Measurements from ENCODE around the gene NSD1. TPM values are rescaled to one million over a fixed set of nuclear protein-coding genes. Genes with fewer than 3 reads are reported as not detected.

Gene NSD1, protein sequence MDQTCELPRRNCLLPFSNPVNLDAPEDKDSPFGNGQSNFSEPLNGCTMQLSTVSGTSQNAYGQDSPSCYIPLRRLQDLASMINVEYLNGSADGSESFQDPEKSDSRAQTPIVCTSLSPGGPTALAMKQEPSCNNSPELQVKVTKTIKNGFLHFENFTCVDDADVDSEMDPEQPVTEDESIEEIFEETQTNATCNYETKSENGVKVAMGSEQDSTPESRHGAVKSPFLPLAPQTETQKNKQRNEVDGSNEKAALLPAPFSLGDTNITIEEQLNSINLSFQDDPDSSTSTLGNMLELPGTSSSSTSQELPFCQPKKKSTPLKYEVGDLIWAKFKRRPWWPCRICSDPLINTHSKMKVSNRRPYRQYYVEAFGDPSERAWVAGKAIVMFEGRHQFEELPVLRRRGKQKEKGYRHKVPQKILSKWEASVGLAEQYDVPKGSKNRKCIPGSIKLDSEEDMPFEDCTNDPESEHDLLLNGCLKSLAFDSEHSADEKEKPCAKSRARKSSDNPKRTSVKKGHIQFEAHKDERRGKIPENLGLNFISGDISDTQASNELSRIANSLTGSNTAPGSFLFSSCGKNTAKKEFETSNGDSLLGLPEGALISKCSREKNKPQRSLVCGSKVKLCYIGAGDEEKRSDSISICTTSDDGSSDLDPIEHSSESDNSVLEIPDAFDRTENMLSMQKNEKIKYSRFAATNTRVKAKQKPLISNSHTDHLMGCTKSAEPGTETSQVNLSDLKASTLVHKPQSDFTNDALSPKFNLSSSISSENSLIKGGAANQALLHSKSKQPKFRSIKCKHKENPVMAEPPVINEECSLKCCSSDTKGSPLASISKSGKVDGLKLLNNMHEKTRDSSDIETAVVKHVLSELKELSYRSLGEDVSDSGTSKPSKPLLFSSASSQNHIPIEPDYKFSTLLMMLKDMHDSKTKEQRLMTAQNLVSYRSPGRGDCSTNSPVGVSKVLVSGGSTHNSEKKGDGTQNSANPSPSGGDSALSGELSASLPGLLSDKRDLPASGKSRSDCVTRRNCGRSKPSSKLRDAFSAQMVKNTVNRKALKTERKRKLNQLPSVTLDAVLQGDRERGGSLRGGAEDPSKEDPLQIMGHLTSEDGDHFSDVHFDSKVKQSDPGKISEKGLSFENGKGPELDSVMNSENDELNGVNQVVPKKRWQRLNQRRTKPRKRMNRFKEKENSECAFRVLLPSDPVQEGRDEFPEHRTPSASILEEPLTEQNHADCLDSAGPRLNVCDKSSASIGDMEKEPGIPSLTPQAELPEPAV (N-terminal part only)
- 10 to 100 TPM; 91.8 to 98.4 TPM for total RNA-seq

DNA sequence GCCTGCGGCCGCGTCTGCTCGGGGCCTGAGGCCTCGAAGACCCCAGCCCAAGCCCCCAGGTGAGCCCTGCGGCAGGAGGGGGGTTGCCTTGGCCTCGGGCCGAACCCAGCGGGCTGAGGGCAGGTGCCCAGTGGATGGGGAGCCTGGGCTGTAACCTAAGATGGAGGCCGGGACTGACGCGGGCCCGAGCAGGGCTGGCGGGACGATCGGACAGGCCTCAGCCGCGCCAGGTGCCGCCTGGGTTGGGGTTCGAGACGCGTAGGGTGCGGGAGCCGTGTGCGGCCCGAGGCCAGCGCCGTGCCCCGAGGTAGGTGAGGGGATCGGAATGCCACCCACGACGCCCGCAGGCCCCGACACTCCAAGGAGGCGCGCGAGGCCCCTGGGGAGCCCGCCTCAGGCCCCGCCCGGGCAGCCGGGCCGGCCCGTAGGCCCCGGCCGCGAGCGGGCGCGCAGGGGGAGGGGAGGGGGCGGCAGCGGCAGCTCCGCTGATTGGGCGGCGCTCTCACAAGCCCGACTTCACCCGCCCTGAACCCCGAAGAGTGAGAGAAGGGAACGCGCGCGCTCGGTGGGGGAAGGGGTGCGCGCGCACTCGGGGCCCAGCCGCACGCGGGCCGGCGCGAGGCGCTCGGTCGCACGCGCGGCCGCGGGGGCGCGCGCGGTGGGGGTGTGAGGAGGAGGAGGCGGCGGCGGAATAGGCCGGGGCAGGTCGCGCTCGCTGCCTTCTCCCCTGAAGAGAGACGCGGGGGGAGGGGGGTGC, at the start of gene NSD1:
Gene NSD1, plus strand, starts transcription at position 678 of the 757 bp plus-strand sequence. CDS start 1,331 bp downstream, outside the sequence.
- ATAC-seq (peak; percentile 71), DNase-seq (peak; percentile 91)
- Mint-ChIP-seq H3K9me3 (ENCODE audit: insufficient read depth) (no peaks in the 10 kb centered on the region), H3K27me3 (ENCODE audit: low read depth) (no peaks in the 10 kb centered on the region), H3K27ac (peak within 1 kb of the TSS; percentile 89), H3K36me3 (ENCODE audit: low read depth) (peaks cover 31% of the 10 kb centered on the region), H3K4me3 (peak within 1 kb of the TSS; percentile 92), H3K4me1 (ENCODE audit: low read depth) (peaks cover 51% of the 10 kb centered on the region)
- POLR2A ChIA-PET: interaction anchor here (0.7 to 1.4 kb wide), 4 partner anchors 18 to 166 kb away, joined by 3 to 5 read pairs (median 4); no protein-coding TSS in a partner anchor
- CTCF ChIA-PET: interaction anchor here (1.1 to 5.2 kb wide), 2 partner anchors 20 to 175 kb away, joined by 3 to 43 read pairs; no protein-coding TSS in a partner anchor

DNA sequence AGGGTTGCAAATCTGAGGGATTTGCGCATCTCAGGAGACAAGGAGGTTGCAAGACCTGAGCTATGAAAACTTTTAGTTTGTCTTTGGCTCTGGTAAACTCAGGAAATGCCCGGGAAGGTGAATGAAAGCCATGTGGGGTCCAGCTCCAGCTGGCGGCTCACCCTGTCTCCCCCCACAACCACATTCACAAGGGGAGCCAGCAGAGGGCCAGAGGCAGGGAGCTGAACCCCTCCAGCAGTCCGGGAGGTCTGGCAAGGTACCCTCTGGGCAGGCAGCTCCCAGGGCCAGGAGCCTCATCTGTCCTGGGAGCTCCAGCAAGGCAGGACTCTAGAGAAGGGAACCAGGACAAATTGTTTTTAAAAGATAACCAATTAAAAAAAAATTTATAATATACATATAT, 49.4 kb upstream of the NSD1 start:
- ChIA-PET POLR2A (no interaction called here), CTCF (interaction anchor here (0.9 to 8.8 kb wide), 2 partner anchors 13 to 28 kb away, joined by 4 to 70 read pairs; no protein-coding TSS in a partner anchor)
- peaks cover 4% of the 10 kb centered on the region for H3K4me1 Mint-ChIP-seq (ENCODE audit: low read depth)
- H3K27ac Mint-ChIP-seq: no peak overlapping the region
- H3K36me3 Mint-ChIP-seq (ENCODE audit: low read depth): no peaks in the 10 kb centered on the region
- DNase-seq (no peak), ATAC-seq (no peak)
- no peak overlapping the region for H3K4me3 Mint-ChIP-seq
- no peaks in the 10 kb centered on the region for H3K9me3 Mint-ChIP-seq (ENCODE audit: insufficient read depth)
- peaks cover 31% of the 10 kb centered on the region for H3K27me3 Mint-ChIP-seq (ENCODE audit: low read depth)

DNA sequence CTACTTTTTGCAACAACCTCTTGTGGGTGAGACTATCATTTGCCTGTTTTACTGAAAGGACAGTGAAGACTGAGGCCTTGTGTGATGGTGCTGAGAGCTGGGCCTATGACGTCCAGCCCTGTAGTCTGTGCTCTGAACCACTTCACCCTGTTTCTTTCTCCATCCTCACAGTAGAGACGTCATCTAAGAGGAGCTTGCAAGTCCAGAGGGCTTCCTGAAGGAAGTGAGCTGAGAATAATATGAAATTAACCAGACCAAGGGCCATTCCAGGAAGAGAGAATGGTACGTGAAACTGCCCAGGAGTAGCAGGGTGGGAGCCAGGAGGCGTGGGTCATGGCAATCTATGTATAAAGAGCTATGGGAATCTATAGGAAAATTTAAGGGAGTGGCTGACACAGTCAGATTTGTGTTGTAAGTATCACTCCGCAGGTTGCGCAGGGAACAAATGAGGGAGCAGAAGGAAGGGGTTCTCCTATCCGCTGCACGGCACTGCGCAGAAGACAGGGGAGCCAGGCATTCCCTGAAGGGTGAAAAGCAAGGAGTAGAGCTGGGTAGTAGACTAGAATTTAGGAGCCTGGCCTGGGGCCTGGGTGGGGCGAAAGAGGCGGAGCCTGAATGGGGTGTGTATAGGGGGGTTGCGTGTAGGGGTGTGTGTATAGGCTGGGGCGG, 47.5 kb upstream of the NSD1 start:
- DNase-seq (no peak), ATAC-seq (no peak)
- no peaks in the 10 kb centered on the region for H3K9me3 Mint-ChIP-seq (ENCODE audit: insufficient read depth)
- H3K27me3 Mint-ChIP-seq (ENCODE audit: low read depth): peaks cover 36% of the 10 kb centered on the region
- H3K4me1 Mint-ChIP-seq (ENCODE audit: low read depth): peaks cover 4% of the 10 kb centered on the region
- no peaks in the 10 kb centered on the region for H3K36me3 Mint-ChIP-seq (ENCODE audit: low read depth)
- ChIA-PET CTCF (interaction anchor here (1.2 to 8.8 kb wide), 4 partner anchors 15 to 81 kb away, joined by 6 to 70 read pairs (median 16); no protein-coding TSS in a partner anchor), POLR2A (no interaction called here)
- no peak overlapping the region for H3K27ac Mint-ChIP-seq
- H3K4me3 Mint-ChIP-seq: peak overlapping the region; percentile 60

DNA sequence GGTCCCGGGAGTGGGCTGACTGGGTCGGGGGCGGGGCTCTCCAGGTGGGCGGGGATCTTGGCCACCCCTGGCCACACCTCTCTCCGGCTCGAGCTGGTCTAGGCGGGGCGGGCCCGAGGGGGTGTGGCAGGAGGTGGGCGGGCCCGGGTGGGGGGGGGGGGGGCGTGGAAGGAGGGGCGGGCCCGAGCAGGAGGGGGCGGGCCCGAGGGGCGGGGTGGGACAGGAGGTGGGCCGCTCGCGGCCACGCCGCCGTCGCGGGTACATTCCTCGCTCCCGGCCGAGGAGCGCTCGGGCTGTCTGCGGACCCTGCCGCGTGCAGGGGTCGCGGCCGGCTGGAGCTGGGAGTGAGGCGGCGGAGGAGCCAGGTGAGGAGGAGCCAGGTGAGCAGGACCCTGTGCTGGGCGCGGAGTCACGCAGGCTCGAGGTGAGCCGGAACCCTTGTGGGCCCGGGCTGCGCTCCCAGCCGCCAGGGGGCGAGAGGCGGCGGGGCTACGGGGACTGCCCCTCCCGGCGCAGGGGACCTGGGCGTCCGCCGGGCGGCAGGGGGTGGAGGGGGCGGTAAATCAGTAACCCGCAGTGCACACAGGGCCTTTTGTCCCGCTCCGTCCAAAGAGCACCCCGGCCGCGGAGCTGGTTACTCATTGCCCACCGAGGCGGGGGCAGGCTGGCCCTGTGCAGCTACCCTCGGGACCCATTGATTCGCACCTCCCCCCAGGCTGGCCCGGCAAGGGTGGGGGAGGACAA, 46.7 kb upstream of the NSD1 start, which contains the start of gene FGFR4:
Gene FGFR4, plus strand, starts transcription at position 262 of the 744 bp plus-strand sequence. CDS start 2,688 bp downstream, outside the sequence.
- peaks cover 36% of the 10 kb centered on the region for H3K27me3 Mint-ChIP-seq (ENCODE audit: low read depth)
- no peaks in the 10 kb centered on the region for H3K9me3 Mint-ChIP-seq (ENCODE audit: insufficient read depth)
- no peak within 1 kb of the TSS for H3K27ac Mint-ChIP-seq
- peak within 1 kb of the TSS; percentile 60 for H3K4me3 Mint-ChIP-seq
- ATAC-seq (peak; percentile 86), DNase-seq (peak; percentile 67)
- peaks cover 4% of the 10 kb centered on the region for H3K4me1 Mint-ChIP-seq (ENCODE audit: low read depth)
- ChIA-PET POLR2A (no interaction called here), CTCF (interaction anchor here (0.9 to 8.8 kb wide), 6 partner anchors 16 to 426 kb away, joined by 3 to 70 read pairs (median 6); no protein-coding TSS in a partner anchor)
- H3K36me3 Mint-ChIP-seq (ENCODE audit: low read depth): no peaks in the 10 kb centered on the region

DNA sequence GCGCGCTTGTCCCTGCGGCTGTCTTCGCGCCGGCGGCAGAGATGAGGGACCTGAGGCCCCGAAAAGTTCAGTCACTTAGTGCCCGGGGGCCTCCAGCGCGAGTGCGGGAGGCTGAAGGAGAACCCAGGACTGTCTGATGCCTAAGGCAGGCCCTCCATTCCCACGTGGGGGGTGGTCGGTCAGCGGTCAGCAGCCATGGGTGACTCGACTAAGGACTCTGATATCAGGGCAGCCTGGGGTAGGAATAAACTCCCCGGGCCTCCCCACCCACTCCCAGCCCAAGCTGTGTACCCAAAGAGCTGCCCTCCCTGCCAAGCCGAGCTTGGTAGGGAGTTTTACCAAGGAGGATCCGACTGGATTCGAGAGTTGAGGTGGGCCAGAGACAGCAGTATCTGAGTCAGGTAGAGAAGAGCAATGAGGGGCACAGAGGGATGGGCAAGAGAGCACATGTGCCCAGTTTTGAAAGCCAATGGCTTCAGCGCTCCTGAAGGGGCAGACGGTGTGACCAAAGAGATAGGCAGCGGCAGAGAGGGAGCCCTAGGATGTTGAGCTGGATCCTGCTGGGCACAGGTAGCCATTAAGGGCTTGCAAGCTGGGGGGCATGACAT, 46.1 kb upstream of the NSD1 start:
- ChIA-PET POLR2A (no interaction called here), CTCF (interaction anchor here (0.9 to 8.8 kb wide), 5 partner anchors 17 to 427 kb away, joined by 3 to 70 read pairs (median 6); no protein-coding TSS in a partner anchor)
- DNase-seq (no peak), ATAC-seq (no peak)
- Mint-ChIP-seq H3K9me3 (ENCODE audit: insufficient read depth) (no peaks in the 10 kb centered on the region), H3K27me3 (ENCODE audit: low read depth) (peaks cover 36% of the 10 kb centered on the region), H3K36me3 (ENCODE audit: low read depth) (no peaks in the 10 kb centered on the region), H3K4me1 (ENCODE audit: low read depth) (peaks cover 4% of the 10 kb centered on the region), H3K27ac (no peak overlapping the region), H3K4me3 (no peak overlapping the region)

DNA sequence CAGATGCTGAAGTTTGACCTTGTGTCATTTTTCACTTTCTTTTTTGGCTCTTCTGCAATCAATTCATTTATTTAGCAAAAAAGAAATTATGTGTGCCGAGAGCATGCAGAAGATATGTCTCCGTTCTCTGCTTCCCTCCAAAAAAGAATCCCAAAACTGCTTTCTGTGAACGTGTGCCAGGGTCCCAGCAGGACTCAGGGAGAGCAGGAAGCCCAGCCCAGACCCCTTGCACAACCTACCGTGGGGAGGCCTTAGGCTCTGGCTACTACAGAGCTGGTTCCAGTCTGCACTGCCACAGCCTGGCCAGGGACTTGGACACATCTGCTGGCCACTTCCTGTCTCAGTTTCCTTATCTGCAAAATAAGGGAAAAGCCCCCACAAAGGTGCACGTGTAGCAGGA, 44.4 kb upstream of the NSD1 start:
- CTCF ChIA-PET: no interaction called here
- DNase-seq (no peak), ATAC-seq (no peak)
- Mint-ChIP-seq H3K4me1 (ENCODE audit: low read depth) (peaks cover 4% of the 10 kb centered on the region), H3K4me3 (no peak overlapping the region), H3K27me3 (ENCODE audit: low read depth) (peaks cover 28% of the 10 kb centered on the region), H3K27ac (no peak overlapping the region), H3K36me3 (ENCODE audit: low read depth) (no peaks in the 10 kb centered on the region), H3K9me3 (ENCODE audit: insufficient read depth) (no peaks in the 10 kb centered on the region)
- POLR2A ChIA-PET: no interaction called here

DNA sequence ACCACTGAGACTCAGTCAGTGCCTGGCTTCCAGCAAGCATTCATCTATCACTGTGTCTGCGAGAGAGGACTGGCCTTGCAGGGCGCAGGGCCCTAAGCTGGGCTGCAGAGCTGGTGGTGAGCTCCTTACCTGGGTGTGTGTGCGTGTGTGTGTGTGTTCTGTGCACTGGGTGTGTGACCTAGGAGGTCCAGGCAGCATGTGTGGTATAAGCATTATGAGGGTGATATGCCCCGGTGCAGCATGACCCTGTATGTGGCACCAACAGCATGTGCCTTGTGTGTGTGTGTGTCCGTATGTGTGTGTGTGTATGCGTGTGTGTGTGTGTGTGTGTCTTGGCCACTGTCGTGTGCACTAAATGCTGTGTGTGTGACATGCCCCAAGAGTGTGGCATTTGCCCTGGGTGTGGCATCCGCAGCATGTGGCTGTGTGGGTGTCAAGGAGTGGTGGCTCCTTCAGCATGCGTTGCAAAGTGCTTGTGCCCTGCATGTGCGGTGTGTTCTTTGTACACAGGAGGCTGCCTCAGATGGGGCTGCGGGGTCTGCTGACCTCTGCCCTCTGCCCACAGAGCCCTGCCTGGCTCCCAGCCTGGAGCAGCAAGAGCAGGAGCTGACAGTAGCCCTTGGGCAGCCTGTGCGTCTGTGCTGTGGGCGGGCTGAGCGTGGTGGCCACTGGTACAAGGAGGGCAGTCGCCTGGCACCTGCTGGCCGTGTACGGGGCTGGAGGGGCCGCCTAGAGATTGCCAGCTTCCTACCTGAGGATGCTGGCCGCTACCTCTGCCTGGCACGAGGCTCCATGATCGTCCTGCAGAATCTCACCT, 43.5 kb upstream of the NSD1 start:
- DNase-seq (no peak), ATAC-seq (no peak)
- H3K4me1 Mint-ChIP-seq (ENCODE audit: low read depth): peaks cover 4% of the 10 kb centered on the region
- CTCF ChIA-PET: no interaction called here
- no peaks in the 10 kb centered on the region for H3K9me3 Mint-ChIP-seq (ENCODE audit: insufficient read depth)
- no peaks in the 10 kb centered on the region for H3K36me3 Mint-ChIP-seq (ENCODE audit: low read depth)
- POLR2A ChIA-PET: no interaction called here
- H3K27ac Mint-ChIP-seq: no peak overlapping the region
- H3K27me3 Mint-ChIP-seq (ENCODE audit: low read depth): peaks cover 27% of the 10 kb centered on the region
- H3K4me3 Mint-ChIP-seq: no peak overlapping the region

DNA sequence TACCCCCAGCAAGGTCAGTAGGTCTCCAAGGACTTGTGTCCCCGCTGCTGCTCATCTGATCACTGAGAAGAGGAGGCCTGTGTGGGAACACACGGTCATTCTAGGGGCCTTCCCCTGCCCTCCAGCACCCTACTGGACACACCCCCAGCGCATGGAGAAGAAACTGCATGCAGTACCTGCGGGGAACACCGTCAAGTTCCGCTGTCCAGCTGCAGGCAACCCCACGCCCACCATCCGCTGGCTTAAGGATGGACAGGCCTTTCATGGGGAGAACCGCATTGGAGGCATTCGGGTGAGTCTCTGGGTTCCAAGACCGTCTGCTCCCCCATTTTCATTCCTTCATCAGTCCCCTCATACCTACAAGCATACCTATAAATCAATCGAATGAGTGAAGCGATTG, 42.8 kb upstream of the NSD1 start:
- ChIA-PET POLR2A (no interaction called here), CTCF (interaction anchor here (1.2 kb wide), 1 partner anchor 19 kb away, joined by 3 read pairs; no protein-coding TSS in a partner anchor)
- no peaks in the 10 kb centered on the region for H3K9me3 Mint-ChIP-seq (ENCODE audit: insufficient read depth)
- H3K27me3 Mint-ChIP-seq (ENCODE audit: low read depth): peaks cover 23% of the 10 kb centered on the region
- peaks cover 4% of the 10 kb centered on the region for H3K4me1 Mint-ChIP-seq (ENCODE audit: low read depth)
- ATAC-seq (no peak), DNase-seq (no peak)
- no peak overlapping the region for H3K27ac Mint-ChIP-seq
- no peaks in the 10 kb centered on the region for H3K36me3 Mint-ChIP-seq (ENCODE audit: low read depth)
- no peak overlapping the region for H3K4me3 Mint-ChIP-seq

DNA sequence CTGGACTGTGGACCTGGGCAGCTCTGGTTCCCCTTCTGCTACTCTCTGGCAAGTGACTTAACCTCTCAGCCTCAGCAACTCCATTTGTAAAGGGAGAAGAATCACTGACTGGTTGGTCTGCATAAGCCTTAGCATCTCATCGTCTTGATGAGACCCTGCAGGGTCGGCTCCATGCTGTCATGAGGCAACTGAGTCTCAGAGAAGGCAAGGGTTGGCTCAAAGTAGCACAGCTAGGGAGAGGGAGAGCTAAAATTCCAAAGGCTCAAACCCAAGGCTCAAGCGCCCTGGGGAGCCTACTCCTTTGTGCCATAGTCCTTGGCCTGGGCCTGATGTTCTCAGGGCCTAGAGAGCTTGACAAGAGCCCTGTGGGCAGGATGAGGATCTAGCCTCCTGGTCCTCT, 42.3 kb upstream of the NSD1 start:
- ChIA-PET POLR2A (no interaction called here), CTCF (interaction anchor here (1.2 kb wide), 1 partner anchor 20 kb away, joined by 3 read pairs; no protein-coding TSS in a partner anchor)
- no peak for ATAC-seq
- no peak overlapping the region for H3K27ac Mint-ChIP-seq
- no peak for DNase-seq
- H3K4me1 Mint-ChIP-seq (ENCODE audit: low read depth): peaks cover 2% of the 10 kb centered on the region
- H3K27me3 Mint-ChIP-seq (ENCODE audit: low read depth): peaks cover 19% of the 10 kb centered on the region
- H3K9me3 Mint-ChIP-seq (ENCODE audit: insufficient read depth): no peaks in the 10 kb centered on the region
- no peak overlapping the region for H3K4me3 Mint-ChIP-seq
- H3K36me3 Mint-ChIP-seq (ENCODE audit: low read depth): no peaks in the 10 kb centered on the region
